Measurements from ENCODE around the gene PEX12. TPM values are rescaled to one million over a fixed set of nuclear protein-coding genes. Genes with fewer than 3 reads are reported as not detected.

The PEX12 gene
- total and polyA plus RNA-seq, 2 donors (not counting 3 experiments of a cell fraction or from before 2014, with no cell fraction given): 3.4 to 4.5 TPM

DNA sequence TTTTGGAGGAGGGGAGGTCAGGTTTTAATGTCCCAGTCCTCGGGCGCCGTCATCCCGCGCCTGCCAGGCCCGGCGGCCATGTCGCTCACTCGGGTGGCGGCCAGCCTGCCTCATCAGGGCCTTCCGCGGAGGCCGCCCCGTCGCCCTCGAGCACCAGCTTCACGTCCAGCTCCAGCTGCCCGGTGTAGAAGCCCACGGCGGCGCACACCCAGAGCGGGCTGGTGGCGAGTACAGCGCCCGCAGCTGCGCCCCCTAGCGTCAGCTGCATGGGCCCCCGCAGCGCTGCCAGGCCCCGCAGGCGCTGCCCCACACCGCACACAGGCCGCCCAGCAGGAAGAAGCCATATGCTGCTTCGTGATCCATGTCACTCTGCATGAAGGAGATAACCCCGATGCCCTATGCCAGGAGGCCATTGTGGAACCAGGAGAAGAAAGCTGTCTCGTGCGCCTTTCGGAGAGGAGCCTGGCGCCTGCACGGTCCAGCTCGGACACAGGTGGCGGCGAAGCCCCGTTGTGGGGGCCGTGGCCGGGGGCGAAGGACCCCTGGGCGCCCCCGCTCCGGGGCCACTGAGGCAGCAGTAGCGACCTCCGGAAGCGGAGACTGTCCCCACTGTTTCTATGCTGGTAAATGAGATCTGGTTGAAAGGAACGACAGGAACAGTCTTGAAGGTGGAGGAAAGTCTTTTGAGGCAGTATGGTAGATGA is 18.3 kb upstream of the PEX12 start:
- Histone ChIP-seq H3K9ac (replicated peaks; ENCODE audit: extremely low read depth, insufficient read depth, low read length) (no peak overlapping the region), H3K4me3 (replicated peaks in 1 of 3; ENCODE audit: insufficient read depth in 1 of 3, low read depth in 1 of 3, low read length in 3 of 3) (no peak overlapping the region), H3K36me3 (ENCODE audit: control insufficient read depth in 2 of 2, extremely low read depth in 1 of 2, insufficient read depth in 2 of 2, low read length in 2 of 2) (peaks cover 25 to 27% of the 10 kb centered on the region in 2 experiments), H3K27ac (ENCODE audit: insufficient read depth, low read depth, low read length) (no peak overlapping the region), H3K4me1 (ENCODE audit: control insufficient read depth, extremely low read depth, insufficient read depth, low read length) (no peaks in the 10 kb centered on the region), H3K4me2 (ENCODE audit: insufficient read depth, low read length) (no peak overlapping the region), H4K20me1 (replicated peaks; ENCODE audit: control insufficient read depth, extremely low read depth, insufficient read depth, low read length) (peaks cover 2% of the 10 kb centered on the region), H2AFZ (ENCODE audit: low read depth, low read length) (no peak overlapping the region), H3K9me1 (replicated peaks; ENCODE audit: control insufficient read depth, extremely low read depth, insufficient read depth, low read length) (no peaks in the 10 kb centered on the region), H3K9me3 (replicated peaks; ENCODE audit: control insufficient read depth, insufficient read depth, low read length) (no peaks in the 10 kb centered on the region), H3K79me2 (ENCODE audit: control insufficient read depth, insufficient read depth, low read length) (peaks cover 63% of the 10 kb centered on the region), H3K27me3 (ENCODE audit: control insufficient read depth in 2 of 2, insufficient read depth in 2 of 2, low read length in 2 of 2) (no peaks in the 10 kb centered on the region)
- no TSS peak for BruUV-seq (replicated peaks)
- FAIRE-seq (no peak), DNase-seq (ENCODE audit: low read depth, low spot score) (no peak)
- ChIA-PET POLR2A (no interaction called here), CTCF (interaction anchor here (1.4 kb wide), 1 partner anchor 17 kb away, joined by 7 read pairs; no protein-coding TSS in a partner anchor)
- TF ChIP-seq MAX (IDR thresholded peaks at IDR 0.05; ENCODE audit: insufficient read depth, insufficient read length): no peak
- TF ChIP-seq, protein P1, sequence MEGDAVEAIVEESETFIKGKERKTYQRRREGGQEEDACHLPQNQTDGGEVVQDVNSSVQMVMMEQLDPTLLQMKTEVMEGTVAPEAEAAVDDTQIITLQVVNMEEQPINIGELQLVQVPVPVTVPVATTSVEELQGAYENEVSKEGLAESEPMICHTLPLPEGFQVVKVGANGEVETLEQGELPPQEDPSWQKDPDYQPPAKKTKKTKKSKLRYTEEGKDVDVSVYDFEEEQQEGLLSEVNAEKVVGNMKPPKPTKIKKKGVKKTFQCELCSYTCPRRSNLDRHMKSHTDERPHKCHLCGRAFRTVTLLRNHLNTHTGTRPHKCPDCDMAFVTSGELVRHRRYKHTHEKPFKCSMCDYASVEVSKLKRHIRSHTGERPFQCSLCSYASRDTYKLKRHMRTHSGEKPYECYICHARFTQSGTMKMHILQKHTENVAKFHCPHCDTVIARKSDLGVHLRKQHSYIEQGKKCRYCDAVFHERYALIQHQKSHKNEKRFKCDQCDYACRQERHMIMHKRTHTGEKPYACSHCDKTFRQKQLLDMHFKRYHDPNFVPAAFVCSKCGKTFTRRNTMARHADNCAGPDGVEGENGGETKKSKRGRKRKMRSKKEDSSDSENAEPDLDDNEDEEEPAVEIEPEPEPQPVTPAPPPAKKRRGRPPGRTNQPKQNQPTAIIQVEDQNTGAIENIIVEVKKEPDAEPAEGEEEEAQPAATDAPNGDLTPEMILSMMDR (IDR thresholded peaks at IDR 0.05; ENCODE audit: extremely low read depth in 1 of 2, insufficient read depth in 1 of 2, low read depth in 1 of 2, low read length in 2 of 2): no peak
- no peak for TF ChIP-seq GATA2 (IDR thresholded peaks at IDR 0.05; ENCODE audit: insufficient read depth, insufficient read length, low read depth, low read length)
- no peak for TF ChIP-seq JUN (IDR thresholded peaks at IDR 0.05; ENCODE audit: borderline replicate concordance, insufficient read depth, insufficient read length, low read depth)
- TF ChIP-seq POLR2AphosphoS5 (IDR thresholded peaks at IDR 0.05; ENCODE audit: insufficient read depth, low read depth, low read length): no peak
- TF ChIP-seq FOS (IDR thresholded peaks at IDR 0.05; ENCODE audit: borderline replicate concordance, insufficient read depth, low read length): no peak
- TF ChIP-seq MYC (IDR thresholded peaks at IDR 0.05; ENCODE audit: low read depth, low read length): no peak
- no peak for TF ChIP-seq POLR2A (IDR thresholded peaks at IDR 0.05; ENCODE audit: low read depth, low read length)
- no peak for TF ChIP-seq EZH2 (IDR thresholded peaks at IDR 0.05; ENCODE audit: borderline replicate concordance, low read depth, low read length, severe bottlenecking)
- intact Hi-C loops (cut with micrococcal nuclease): no loop called here
- dilution Hi-C loops (cut with MboI; ENCODE audit: extremely low pct_ligation_motif_present, low sequenced_read_pairs): no loop called here
